ENCODE measurements around the gene ATP10A. TPM values are rescaled to one million over a fixed set of nuclear protein-coding genes. Genes with fewer than 3 reads are reported as not detected.

The ATP10A gene
- total RNA-seq, 6 experiments from 2014 or later, result 31.0 to 39.5 (median 33.9) TPM

- DNase-seq, result no peak
- H3K4me1 Mint-ChIP-seq (ENCODE audit: low read depth), result no peaks in the 10 kb centered on the region
- H3K4me3 Mint-ChIP-seq, result no peak overlapping the region
- H3K27ac Mint-ChIP-seq, result no peak overlapping the region
- H3K9me3 Mint-ChIP-seq, result no peaks in the 10 kb centered on the region
- peaks cover 31% of the 10 kb centered on the region for H3K36me3 Mint-ChIP-seq (ENCODE audit: low read depth)
- peaks cover 2% of the 10 kb centered on the region; the same call in 1 of the 2 replicates for H3K27me3 Mint-ChIP-seq (ENCODE audit: insufficient read depth)
- TF ChIP-seq CTCF (IDR thresholded peaks at IDR 0.05), result no peak
Observed at GRCh38 chr15:25727867-25728600, 135.1 kb downstream of the ATP10A start.

- Mint-ChIP-seq H3K4me3 (no peak overlapping the region), H3K27me3 (ENCODE audit: insufficient read depth) (peaks cover 2% of the 10 kb centered on the region; the same call in 1 of the 2 replicates)
Observed at GRCh38 chr15:25727116-25727515, 136.0 kb downstream of the ATP10A start.

GRCh38 chr15:25725758-25726157 is 137.4 kb downstream of the ATP10A start:
- Mint-ChIP-seq H3K36me3 (ENCODE audit: low read depth) (peaks cover 38% of the 10 kb centered on the region), H3K9me3 (no peaks in the 10 kb centered on the region), H3K4me1 (ENCODE audit: low read depth) (no peaks in the 10 kb centered on the region), H3K27me3 (ENCODE audit: insufficient read depth) (peaks cover 2% of the 10 kb centered on the region; the same call in 1 of the 2 replicates), H3K27ac (no peak overlapping the region), H3K4me3 (no peak overlapping the region)
- TF ChIP-seq CTCF (IDR thresholded peaks at IDR 0.05), result no peak
- no peak for DNase-seq

More at GRCh38 chr15:25727116-25727515, 136.0 kb downstream of the ATP10A start:
- no peaks in the 10 kb centered on the region for H3K9me3 Mint-ChIP-seq
- no peak for TF ChIP-seq CTCF (IDR thresholded peaks at IDR 0.05)
- no peak for DNase-seq
- no peak overlapping the region for H3K27ac Mint-ChIP-seq
- H3K36me3 Mint-ChIP-seq (ENCODE audit: low read depth), result peaks cover 35% of the 10 kb centered on the region
- no peaks in the 10 kb centered on the region for H3K4me1 Mint-ChIP-seq (ENCODE audit: low read depth)

- no peak for DNase-seq
- peaks cover 3% of the 10 kb centered on the region for H3K27me3 Mint-ChIP-seq (ENCODE audit: insufficient read depth)
- H3K27ac Mint-ChIP-seq, result no peak overlapping the region
- no peaks in the 10 kb centered on the region for H3K4me1 Mint-ChIP-seq (ENCODE audit: low read depth)
- no peak overlapping the region for H3K4me3 Mint-ChIP-seq
- peaks cover 38% of the 10 kb centered on the region for H3K36me3 Mint-ChIP-seq (ENCODE audit: low read depth)
- no peak for TF ChIP-seq CTCF (IDR thresholded peaks at IDR 0.05)
- H3K9me3 Mint-ChIP-seq, result no peaks in the 10 kb centered on the region
Observed at GRCh38 chr15:25724899-25725298, 138.2 kb downstream of the ATP10A start.

GRCh38 chr15:25721605-25721955 is 141.5 kb downstream of the ATP10A start:
- Mint-ChIP-seq H3K36me3 (ENCODE audit: low read depth) (peaks cover 24% of the 10 kb centered on the region; the same call in 1 of the 2 replicates), H3K4me3 (no peak overlapping the region), H3K9me3 (no peaks in the 10 kb centered on the region), H3K27ac (no peak overlapping the region), H3K4me1 (ENCODE audit: low read depth) (no peaks in the 10 kb centered on the region), H3K27me3 (ENCODE audit: insufficient read depth) (peaks cover 9% of the 10 kb centered on the region)
- TF ChIP-seq CTCF (IDR thresholded peaks at IDR 0.05), result no peak
- DNase-seq, result no peak
